SK-N-MC (cell line): Measurements from ENCODE around the gene FBXO10.

Experiments
- DNase-seq: peaks from one replicate; pipeline ENCODE4 v3.0.0-alpha.2; 2011; ENCODE audit warnings: low read depth, low spot score
- H3K27ac ChIP-seq: fragments of 200-600 bp; sonication (generic); 2 replicates; pipeline ENCODE4 v1.5.1; 2016; ENCODE audit warnings: mixed run types
- H3K36me3 ChIP-seq: fragments of 200-600 bp; sonication (generic); 2 replicates; pipeline ENCODE4 v1.6.1; 2017; ENCODE audit warnings: antibody characterized with exemption, low read length, mixed read lengths; ENCODE audit not compliant: insufficient read depth
- H3K4me3 ChIP-seq: fragments of 200-600 bp; sonication (generic); 2 replicates; pipeline ENCODE4 v1.5.1; 2016
- H3K9ac ChIP-seq: fragments of 200-600 bp; sonication (generic); 2 replicates; pipeline ENCODE4 v1.8.0; 2017; ENCODE audit warnings: mixed run types, mixed read lengths; ENCODE audit not compliant: insufficient read length
- H3K9me3 ChIP-seq: fragments of 200-600 bp; sonication (generic); 2 replicates; pipeline ENCODE4 v1.6.1; 2017; ENCODE audit warnings: low read depth, mild to moderate bottlenecking, antibody characterized with exemption, low read length, moderate library complexity, mixed read lengths
- EZH2 ChIP-seq: fragments of 200-600 bp; sonication (generic); IDR thresholded peaks from one replicate; pipeline ENCODE4 v1.6.1; 2017; ENCODE audit warnings: antibody characterized with exemption
- FOXP2 ChIP-seq: optimal IDR thresholded peaks from 2 replicates; pipeline ENCODE3; 2011; ENCODE audit warnings: mild to moderate bottlenecking, moderate library complexity; ENCODE audit not compliant: insufficient read depth; ENCODE audit errors: extremely low read length, control extremely low read depth
- POLR2AphosphoS5 ChIP-seq: IDR thresholded peaks from 2 replicates; pipeline ENCODE4 v1.6.1; 2012; ENCODE audit warnings: mild to moderate bottlenecking, low read depth, low read length, borderline replicate concordance

Gene FBXO10

GRCh38 chr9:37508834-37509206 lies 67.4 kb downstream of the FBXO10 start:
- no peak for TF ChIP-seq EZH2
- no peak for TF ChIP-seq FOXP2
- no peak for TF ChIP-seq POLR2AphosphoS5
- H3K9ac ChIP-seq, result no peak overlapping the region
- H3K36me3 ChIP-seq, result peaks cover 19% of the 10 kb centered on the region
- no peaks in the 10 kb centered on the region for H3K9me3 ChIP-seq
- H3K4me3 ChIP-seq, result no peak overlapping the region
- DNase-seq, result no peak
- H3K27ac ChIP-seq, result no peak overlapping the region

- H3K27ac ChIP-seq, result no peak overlapping the region
- H3K9ac ChIP-seq, result no peak overlapping the region
- DNase-seq, result no peak
- H3K9me3 ChIP-seq, result no peaks in the 10 kb centered on the region
- H3K36me3 ChIP-seq, result peaks cover 25% of the 10 kb centered on the region
- H3K4me3 ChIP-seq, result no peak overlapping the region
- TF ChIP-seq POLR2AphosphoS5 (no peak), FOXP2 (no peak), EZH2 (no peak)
Observed at GRCh38 chr9:37508135-37508833, 67.9 kb downstream of the FBXO10 start.

GRCh38 chr9:37507566-37508134 lies 68.5 kb downstream of the FBXO10 start:
- no peak for DNase-seq
- Histone ChIP-seq H3K27ac (no peak overlapping the region), H3K36me3 (peaks cover 31% of the 10 kb centered on the region), H3K4me3 (no peak overlapping the region), H3K9me3 (no peaks in the 10 kb centered on the region), H3K9ac (no peak overlapping the region)
- TF ChIP-seq FOXP2 (no peak), POLR2AphosphoS5 (no peak), EZH2 (no peak)

- TF ChIP-seq FOXP2, result no peak
- no peak for TF ChIP-seq POLR2AphosphoS5
- TF ChIP-seq EZH2, result no peak
- Histone ChIP-seq H3K9ac (no peak overlapping the region), H3K27ac (no peak overlapping the region), H3K36me3 (peaks cover 56% of the 10 kb centered on the region), H3K9me3 (no peaks in the 10 kb centered on the region), H3K4me3 (no peak overlapping the region)
- no peak for DNase-seq
Observed at GRCh38 chr9:37504605-37505004, 71.6 kb downstream of the FBXO10 start.

- DNase-seq, result no peak
- Histone ChIP-seq H3K9ac (no peak overlapping the region), H3K9me3 (no peaks in the 10 kb centered on the region), H3K4me3 (no peak overlapping the region), H3K36me3 (peaks cover 64% of the 10 kb centered on the region), H3K27ac (no peak overlapping the region)
- no peak for TF ChIP-seq POLR2AphosphoS5
- no peak for TF ChIP-seq EZH2
- TF ChIP-seq FOXP2, result no peak
Observed at GRCh38 chr9:37503736-37504135, 72.4 kb downstream of the FBXO10 start.

- Histone ChIP-seq H3K9me3 (no peaks in the 10 kb centered on the region), H3K4me3 (no peak overlapping the region), H3K36me3 (peaks cover 75% of the 10 kb centered on the region), H3K27ac (no peak overlapping the region), H3K9ac (no peak overlapping the region)
- TF ChIP-seq FOXP2, result no peak
- TF ChIP-seq POLR2AphosphoS5, result no peak
- no peak for TF ChIP-seq EZH2
- DNase-seq, result no peak
Observed at GRCh38 chr9:37501957-37502596, 74.1 kb downstream of the FBXO10 start.

- peaks cover 88% of the 10 kb centered on the region for H3K36me3 ChIP-seq
- no peak overlapping the region for H3K4me3 ChIP-seq
- no peak overlapping the region for H3K9ac ChIP-seq
- DNase-seq, result no peak
- H3K9me3 ChIP-seq, result no peaks in the 10 kb centered on the region
- TF ChIP-seq EZH2 (no peak), FOXP2 (no peak), POLR2AphosphoS5 (no peak)
- no peak overlapping the region for H3K27ac ChIP-seq
Observed at GRCh38 chr9:37499297-37499696, 76.9 kb downstream of the FBXO10 start.

GRCh38 chr9:37498457-37498856 lies 77.7 kb downstream of the FBXO10 start:
- H3K36me3 ChIP-seq, result peaks cover 88% of the 10 kb centered on the region
- TF ChIP-seq EZH2, result no peak
- TF ChIP-seq POLR2AphosphoS5, result no peak
- no peak for TF ChIP-seq FOXP2

More at GRCh38 chr9:37498457-37498856, 77.7 kb downstream of the FBXO10 start:
- Histone ChIP-seq H3K4me3 (no peak overlapping the region), H3K27ac (no peak overlapping the region), H3K9ac (no peak overlapping the region), H3K9me3 (no peaks in the 10 kb centered on the region)
- DNase-seq, result no peak
